ENCODE data around the gene ARHGEF37.

Gene ARHGEF37

DNA sequence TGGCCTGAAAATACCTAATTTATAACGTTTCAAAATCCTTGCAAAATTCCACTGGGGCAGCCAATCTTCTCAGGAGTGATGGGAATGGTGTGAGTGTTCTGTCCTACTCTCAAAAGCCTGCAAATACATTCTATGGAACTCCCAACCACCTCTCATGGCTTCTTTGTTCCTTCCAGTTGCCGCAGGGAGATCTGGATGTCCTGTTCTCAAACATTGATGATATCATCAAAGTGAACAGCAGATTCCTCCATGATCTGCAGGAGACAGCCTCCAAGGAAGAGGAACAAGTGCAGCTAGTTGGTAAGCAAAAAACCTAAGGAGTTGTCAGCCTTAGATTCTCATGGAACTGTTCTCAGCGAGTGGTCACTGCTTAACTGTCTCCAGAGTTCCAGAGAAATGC is 19.6 kb downstream of the ARHGEF37 start:
- DNase-seq (ENCODE audit: low read depth): no peak

DNA sequence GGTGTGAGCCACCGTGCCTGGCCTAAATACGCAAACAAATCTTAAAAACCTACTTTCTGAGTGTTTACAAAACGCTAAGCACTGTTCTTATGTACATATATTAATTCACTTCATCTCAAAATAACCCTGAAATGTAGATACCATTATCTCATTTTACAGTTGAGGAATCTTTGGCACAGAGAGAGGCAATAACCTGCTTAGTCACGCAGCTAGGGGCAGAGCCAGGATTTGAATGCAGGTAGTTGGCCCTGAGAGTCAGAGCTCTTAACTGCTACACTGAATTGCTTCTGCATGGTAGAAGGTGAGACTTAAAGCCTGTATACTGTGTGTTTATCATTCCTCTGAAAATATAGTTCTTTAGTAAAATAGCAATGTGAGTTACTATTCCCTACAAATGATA is 21.9 kb downstream of the ARHGEF37 start:
- DNase-seq (ENCODE audit: low read depth): no peak

DNA sequence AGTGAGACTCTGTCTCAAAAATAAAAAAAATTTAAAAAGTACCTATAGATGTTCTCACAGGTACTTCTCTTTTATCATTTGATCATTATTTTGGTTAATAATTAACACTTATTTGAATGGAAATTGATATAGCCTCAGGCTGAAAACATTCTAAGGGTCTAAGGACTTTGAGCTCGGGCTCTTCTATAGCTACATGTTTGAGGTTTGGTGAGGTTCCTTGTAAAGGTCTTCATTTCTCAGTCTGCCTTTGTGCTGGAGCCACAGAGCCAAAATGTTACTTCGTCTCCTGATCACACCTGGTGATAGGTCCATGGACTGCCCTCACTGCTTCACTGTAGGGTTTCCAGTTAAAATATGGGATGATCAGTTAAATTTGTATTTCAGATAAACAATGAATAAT is 22.6 kb downstream of the ARHGEF37 start:
- DNase-seq (ENCODE audit: low read depth): no peak

DNA sequence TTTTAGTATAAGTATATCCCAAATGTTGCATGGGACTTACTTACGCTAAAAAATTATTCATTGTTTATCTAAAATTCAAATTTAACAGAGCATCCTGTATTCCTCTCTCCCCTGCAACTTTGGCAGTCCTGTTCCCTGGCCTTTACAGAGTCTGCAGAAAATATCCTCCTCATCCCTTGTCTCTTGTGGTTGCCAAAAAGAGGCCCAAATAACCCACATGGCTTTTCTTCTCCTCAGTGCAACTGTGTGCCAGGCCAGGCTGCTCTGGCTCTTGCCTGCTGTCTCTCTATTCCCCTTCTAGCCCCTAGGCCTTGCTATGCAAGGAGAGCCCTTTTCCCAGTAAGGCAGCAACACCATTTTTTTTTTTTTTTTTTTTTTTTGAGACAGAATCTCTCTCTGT is 23.0 kb downstream of the ARHGEF37 start:
- DNase-seq (ENCODE audit: low read depth): no peak

DNA sequence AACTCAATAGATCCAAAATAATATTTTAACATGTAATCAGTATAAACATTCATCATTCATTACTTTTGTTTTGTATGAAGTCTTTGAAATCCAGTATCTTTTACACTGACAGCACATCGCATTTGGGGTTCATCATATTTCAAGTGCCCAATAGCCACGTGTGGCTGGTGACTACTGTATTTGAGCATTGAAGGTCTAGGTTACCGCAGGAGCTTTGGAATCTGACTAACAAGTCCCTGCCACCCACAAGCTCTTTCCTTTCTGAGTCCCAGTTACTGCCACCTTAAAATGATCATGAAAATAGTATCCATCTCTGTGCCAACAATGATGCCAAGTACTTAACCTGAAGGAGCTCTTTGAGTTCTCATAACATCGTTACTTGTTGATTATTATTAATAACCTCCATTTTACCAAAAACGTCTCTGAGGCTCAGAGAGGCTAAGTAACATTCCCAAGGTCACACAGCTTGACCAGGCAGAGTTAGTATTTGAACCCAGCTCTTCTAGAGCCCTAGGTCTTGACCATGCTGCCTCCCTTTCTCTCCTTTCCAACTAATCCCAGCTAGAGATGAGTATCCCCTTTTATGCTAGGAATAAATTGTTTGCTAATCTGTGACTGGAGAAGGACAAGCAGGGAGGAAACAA is 24.2 kb downstream of the ARHGEF37 start:
- DNase-seq (ENCODE audit: low read depth): no peak

DNA sequence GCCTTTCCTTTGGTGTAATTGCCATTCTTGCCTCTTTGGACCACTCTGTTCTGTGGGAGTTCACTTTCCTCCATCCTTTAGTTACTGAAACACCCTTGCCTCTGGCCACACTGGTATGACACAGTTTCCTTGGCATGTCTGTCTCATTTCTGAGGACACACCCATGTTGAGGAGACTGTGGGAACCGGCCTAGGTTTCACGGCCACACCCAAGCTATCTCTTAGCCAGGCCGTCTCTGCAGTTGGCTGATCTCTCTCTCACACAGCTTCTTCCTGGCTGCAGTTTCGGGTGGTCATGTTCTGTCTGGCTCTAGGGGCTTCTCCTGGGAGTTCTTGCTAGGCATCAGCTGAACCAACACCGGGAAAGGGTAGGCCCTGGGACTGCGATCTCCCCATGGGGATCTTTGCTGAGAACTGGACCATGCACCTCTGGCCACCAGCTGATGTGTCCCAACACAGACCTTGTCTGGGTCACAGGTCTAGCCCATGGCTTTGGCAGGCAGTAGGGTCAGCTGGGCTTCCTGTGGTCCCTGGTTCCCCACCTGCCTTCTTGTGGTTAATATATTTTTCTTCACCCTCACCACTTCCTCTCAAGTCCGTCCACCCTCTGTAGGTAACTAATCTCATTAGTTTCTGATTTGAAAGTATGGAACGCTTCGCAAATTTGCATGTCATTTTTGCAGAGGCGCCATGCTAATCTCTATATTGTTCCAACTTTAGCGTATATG is 24.9 kb downstream of the ARHGEF37 start:
- DNase-seq (ENCODE audit: low read depth): peak; percentile 49

DNA sequence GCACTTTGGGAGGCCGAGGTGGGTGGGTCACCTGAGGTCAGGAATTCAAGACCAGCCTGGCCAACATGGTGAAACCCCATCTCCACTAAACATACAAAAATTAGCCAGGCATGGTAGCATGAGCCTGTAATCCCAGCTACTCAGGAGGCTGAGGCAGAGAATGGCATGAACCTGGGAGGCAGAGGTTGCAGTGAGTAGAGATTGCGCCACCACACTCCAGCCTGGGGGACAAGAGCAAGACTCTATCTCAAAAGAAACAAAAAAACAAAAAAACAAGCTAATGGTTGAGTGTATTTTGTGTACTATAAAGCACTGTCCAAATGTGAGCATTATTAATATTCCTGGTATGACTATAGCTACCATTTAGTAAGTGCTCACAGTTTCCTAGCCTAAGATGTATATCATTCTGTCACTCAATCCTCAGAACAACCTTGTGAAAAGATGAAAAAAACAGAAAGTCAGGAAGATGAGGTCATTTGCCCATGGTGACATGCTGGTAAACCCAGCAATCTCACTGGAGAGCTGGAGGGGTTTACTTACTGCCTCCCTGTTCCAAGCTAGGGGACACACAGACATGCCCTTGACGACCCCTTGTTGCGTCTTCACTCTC is 27.7 kb downstream of the ARHGEF37 start:
- DNase-seq (ENCODE audit: low read depth): no peak

DNA sequence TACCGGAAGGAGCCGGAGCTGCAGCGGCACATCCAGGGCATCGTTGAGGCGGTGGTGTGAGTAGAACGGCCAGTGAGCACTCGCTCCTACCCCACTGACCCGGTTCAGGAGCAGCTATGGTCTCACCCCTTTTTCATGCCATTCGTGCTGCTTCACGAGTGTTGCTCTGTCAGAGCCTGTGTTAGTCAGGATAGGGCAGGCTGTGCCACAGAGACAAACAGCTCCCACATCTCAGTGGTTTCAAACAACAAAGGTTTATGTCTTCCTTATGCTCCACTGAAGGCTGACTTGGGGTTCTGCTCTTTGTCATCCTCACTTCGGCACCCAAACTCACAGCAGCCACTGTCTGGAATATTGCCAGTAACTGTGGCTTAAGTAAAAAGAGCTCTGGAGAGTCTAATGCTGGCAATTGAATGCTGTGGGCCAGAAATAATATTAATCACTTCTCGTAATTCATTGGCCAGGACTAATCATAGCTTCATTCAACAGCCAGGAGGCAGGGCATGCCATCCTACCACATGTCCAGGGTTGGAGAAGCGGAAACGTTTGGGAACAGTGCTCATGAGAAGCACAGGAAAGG is 28.4 kb downstream of the ARHGEF37 start:
- DNase-seq (ENCODE audit: low read depth): no peak

DNA sequence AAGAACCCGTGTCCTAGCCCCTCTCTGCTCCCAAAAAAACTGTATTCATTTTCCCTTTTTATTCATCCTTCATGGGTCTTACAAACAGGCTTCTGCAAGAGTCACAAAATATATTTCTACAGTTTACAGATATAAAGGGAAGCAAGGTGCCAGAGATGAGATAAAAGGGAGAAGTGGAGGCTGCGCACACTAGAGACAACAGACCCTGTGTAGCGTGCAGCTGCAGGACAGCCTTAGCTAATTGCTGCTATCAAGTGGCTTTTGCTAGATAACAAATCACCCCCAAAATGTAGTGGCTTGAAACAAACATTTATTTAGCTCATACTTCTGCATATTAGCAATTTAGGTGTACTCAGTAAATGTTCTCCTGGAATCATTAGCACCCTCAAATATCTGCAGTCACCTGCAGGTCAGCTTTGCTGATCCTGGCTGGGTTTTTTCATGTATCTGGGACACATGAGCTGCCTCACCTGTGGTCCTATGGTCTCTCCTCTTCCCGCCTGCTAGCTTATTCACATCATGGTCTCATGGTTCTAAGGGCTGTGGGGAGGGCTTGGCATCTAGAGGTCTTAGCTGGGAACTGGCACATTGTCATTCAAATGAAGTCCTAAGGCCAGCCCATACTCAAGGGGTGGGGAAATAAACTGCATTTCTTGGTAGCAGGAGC is 29.4 kb downstream of the ARHGEF37 start:
- DNase-seq (ENCODE audit: low read depth): no peak

DNA sequence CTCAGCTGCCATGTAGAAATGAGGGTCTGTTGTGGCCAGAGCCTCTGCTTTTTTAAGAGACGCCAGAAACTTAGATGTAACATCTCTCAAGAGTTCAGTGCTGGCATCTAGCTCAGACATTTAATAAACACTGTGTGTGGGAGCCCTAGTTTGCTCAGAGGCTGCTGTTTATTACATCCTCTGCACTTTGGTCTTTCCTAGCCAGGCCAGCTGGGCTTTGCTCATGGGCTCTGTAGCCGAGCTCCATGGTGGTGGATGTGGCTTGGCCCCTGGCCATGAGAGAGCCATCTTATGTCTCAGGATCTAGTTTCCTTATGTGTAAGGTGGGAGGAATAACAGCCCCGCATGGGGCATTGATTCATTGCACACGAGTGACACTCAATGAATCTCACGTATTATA is 30.0 kb downstream of the ARHGEF37 start:
- DNase-seq (ENCODE audit: low read depth): no peak

DNA sequence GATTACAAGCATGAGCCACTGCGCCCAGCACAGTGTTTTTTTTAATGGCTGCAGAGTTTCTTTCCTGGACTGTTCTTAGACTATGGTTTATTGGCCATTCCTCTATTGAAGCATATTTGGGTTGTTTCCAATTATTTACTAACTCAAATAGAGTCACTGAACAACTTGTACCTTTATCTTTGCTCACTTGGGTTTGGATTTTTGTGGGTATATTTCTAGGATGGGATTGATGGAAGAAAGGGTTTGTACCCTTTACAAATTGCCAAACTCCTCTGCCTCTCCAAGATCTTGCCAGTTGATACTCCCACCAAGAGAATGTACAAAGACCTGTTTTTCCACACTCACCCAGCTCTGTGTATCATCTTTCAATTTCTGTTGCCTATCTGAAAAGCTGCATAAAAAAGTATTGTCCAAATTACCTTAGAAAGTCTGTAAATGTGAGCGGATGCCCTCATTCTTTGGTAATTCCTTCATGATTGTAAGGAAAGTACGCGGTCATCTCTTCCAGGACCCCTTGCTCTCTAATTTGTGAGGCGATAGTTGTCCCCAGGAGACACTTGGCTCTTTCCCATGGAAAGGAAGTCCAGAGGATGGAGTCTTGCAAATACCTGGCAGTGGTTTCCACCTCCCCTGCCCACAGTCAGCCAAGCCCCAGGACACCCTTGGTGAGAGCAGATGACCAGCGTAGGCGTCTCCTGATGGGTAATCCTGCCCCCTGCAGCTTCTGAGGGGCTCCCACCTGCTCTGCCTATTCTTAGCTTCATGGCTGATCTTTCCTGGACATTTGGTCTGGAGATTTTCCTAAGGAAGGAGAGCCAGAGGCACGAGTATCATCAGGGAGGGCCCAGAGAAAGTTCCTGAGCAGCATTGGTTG is 33.0 kb downstream of the ARHGEF37 start:
- DNase-seq (ENCODE audit: low read depth): no peak

DNA sequence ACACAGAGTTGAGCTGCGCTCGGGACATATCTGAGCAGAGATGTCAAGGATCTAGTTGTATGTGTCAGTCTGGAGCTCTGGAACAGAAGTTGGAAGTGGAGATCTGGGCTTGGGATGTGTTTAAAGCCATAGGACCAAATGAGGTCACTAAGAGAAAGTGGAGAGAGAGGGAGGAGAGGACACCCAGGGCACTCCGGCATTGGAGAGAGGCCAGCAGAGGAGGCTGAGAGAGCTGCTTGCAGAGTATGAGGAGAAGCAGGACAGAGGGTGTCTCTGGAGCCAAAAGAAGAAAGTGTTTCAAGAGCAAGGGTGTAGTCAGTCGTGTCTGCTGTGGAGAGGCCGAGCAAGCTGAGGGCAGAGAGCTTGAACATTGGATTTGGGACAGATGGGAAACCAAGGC is 34.7 kb downstream of the ARHGEF37 start:
- DNase-seq (ENCODE audit: low read depth): no peak

DNA sequence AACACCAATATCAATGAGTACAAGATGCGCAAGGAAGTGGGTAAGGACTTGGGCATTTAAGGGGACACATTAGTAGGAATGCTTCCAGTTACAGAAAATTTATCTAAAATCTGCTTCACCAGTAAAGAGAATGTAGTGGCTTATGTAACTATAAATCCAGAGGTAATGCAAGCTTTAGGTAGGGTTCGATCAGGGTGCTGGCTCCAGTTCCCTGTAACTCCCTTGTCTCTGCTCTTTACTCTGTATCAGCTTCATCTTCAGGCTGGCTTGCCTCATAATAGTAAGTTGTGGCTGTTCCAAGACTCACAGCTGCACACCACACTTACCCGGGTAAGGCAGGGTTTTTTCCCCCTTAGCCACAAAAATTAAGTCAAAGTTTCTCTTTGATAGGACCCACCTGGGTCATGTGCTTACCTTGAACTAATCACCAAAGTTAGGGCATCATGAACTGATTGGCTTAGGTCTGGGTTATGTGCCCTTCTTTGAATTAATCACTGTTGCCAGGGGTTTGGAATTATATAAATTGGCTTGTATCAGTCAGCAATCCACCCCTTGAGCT is 35.5 kb downstream of the ARHGEF37 start:
- no peak for DNase-seq (ENCODE audit: low read depth)

DNA sequence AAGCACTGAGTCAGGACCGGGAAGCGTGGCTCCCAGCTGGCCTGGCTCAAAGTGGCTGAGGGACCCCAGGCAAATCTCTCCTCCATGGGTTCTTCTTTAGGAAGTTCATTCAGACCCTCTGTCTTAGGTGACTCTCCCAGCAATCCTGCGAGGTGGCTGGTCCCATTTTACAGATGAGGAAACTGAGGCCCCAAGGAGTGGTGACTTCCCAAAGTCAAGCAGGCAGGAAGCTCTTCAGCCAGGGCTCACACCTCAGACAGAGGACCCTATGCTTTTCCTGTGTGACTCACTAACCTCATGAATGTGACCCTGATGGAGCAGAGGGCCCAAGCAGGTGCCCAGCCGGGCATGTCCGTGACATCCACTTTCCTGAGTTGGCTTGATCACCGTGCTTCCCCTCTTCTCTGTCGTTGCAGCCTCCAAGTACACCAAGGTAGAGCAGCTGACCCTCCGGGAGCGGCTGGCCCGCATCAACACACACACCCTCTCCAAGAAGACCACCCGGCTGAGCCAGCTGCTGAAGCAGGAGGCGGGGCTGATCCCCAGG is 36.5 kb downstream of the ARHGEF37 start:
- no peak for DNase-seq (ENCODE audit: low read depth)

DNA sequence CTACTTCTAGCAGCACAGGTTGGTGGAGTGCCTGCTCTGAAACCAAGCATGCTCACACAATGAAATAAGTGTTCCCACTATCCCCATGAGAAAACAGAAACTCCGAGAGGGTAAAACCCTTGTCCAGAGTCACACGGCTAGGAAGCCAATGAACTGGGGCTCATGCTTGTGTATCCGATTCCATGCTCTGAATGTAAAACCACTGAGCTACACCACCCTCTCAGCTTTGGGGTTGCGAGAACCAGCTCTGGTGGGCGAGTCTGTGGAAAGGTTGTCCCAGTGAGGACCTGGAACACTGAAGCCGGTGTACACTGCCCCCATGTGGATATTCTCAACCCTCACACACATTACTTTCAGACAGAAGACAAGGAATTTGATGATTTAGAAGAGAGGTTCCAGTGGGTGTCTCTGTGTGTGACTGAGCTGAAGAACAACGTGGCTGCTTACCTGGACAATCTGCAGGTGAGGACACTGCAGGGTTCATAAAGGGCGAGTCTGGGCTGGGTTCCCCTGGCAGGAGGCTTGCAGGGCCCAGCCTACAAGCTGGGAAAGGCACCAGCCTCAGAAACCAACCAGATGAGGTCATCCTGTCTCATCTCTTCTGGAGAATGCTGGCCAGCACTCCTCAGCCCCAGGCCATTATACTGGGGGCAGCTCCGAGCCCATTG is 37.4 kb downstream of the ARHGEF37 start:
- no peak for DNase-seq (ENCODE audit: low read depth)

DNA sequence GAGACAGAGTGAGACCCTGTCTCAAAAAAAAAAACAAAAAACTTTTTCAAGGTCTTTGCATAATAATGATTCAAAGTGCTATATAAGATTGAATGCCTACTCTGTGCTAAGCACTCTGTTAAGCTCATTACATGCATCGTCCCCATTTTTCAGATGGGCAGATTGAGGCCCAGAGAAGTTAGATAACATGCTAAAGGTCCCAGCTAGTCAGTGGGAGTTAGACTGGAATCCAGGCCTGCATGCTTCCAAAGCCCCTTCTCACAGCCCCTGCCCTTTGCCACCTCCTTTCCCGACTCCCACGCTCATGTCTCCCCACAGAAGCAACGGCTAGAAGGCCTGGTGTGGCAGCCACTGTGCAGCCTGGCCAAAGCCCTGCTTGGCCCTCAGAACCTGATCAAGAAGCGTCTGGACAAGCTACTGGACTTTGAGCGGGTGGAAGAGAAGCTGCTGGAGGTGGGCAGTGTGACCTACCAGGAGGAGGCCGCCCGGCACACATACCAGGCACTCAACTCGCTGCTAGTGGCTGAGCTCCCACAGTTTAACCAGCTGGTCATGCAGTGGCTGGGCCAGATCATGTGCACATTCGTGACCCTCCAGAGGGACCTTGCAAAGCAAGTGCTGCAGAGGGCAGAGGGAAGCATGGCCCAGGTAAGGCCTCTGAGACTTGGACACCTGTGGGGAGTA is 40.3 kb downstream of the ARHGEF37 start:
- no peak for DNase-seq (ENCODE audit: low read depth)

DNA sequence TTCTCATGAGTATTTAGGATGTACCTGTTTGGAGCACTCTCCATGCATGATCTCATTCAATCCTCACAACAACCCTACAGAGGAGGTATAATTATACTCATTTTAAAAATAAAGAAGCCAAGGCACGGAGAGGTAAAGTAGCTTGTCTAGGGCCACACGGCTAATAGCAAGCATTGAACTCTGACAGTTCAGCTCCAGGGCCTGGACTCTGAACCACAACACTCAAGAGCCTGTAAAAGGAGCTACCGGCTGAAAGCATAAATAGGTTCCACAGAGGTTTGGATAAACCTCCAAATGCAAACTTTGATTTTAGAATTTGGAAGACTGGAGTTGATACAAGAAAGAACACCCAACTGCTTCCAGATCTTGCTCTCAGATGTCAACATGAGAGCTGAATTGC is 41.2 kb downstream of the ARHGEF37 start:
- DNase-seq (ENCODE audit: low read depth): no peak

DNA sequence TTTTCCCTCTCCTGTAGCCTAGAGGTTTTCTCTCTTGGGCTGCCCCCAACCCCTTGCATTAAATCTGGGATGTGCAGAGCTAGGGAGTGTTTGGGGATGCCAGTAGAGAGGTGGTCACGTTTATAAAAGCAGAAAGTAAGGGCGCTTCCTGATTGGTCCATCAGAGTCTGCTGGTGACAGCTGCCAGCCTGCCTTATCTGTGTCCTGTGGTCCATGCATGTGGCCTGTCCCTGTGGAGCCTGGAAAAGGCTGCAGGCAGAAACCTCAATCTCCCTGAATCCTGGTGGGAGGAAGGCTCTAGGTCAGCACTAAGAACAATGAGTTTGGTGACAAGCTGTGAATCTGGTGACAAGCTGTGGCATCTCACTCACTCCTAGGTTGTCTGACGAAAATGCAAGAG is 42.2 kb downstream of the ARHGEF37 start:
- DNase-seq (ENCODE audit: low read depth): no peak

DNA sequence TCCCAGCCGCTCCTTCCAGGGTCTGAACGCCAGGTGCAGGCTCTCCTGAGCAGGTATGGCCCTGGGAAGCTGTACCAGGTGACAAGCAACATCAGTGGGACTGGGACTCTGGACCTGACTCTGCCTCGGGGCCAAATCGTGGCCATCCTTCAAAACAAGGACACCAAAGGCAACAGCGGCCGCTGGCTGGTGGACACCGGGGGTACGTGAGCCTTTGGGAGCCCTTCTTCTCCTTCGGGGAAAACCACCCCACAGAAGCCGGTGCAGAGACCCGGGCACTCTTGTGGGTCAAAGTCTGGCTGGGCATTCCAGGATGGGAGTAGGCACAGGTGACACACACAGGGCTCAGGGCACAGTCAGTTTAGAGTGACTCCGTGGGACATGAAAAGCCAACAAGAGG is 45.8 kb downstream of the ARHGEF37 start:
- no peak for DNase-seq (ENCODE audit: low read depth)

DNA sequence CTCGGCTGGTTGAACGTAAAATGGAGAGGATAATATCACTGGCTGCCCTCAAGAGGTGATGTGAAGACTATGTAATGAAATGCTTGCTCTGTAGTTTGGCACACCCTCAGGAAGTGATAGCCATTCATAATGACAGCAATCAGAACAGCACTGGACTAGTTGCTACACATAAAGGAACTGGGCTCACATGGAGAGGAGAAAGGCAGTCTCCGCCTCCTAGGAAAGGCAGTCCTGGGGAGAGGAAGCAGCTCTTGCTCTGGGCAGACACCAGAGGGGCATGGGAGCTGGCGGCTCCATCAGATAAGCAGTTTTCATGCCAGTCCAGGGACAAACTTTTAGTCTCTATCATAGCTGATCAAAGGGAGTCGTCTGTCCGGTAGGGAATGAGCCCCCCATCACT is 46.9 kb downstream of the ARHGEF37 start:
- DNase-seq (ENCODE audit: low read depth): no peak

Data from CMK (cell line).